ENCODE data around the gene WDFY3. TPM values are rescaled to one million over a fixed set of nuclear protein-coding genes. Genes with fewer than 3 reads are reported as not detected.

WDFY3 gene
- total RNA-seq, 2 experiments from 2014 or later, result not detected

DNA sequence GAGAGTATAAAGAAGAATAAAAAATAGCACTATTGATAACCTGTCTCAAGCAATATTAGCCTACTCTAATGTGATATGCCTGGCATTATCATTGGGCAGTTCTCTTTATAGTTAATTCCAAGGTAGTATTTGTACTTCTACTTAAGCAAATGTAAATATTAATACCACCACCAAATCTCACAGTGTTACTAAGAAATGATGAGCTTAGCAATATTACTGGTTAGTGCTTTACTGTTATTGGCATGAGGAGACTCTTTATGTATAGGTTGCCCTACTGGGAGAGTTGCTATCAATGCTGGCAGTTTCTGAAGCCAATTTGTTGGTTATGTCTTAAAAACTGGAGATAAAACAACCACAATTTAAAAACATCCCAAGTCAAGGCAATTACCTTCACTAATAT lies 227.9 kb downstream of the WDFY3 start:
- H3K27ac Mint-ChIP-seq, result no peak overlapping the region
- POLR2A ChIA-PET, result no interaction called here
- no peaks in the 10 kb centered on the region for H3K36me3 Mint-ChIP-seq (ENCODE audit: low read depth)
- CTCF ChIA-PET, result no interaction called here
- no peaks in the 10 kb centered on the region for H3K9me3 Mint-ChIP-seq (ENCODE audit: insufficient read depth)
- no peak overlapping the region for H3K4me3 Mint-ChIP-seq
- H3K4me1 Mint-ChIP-seq (ENCODE audit: low read depth), result no peaks in the 10 kb centered on the region
- no peak for ATAC-seq
- H3K27me3 Mint-ChIP-seq (ENCODE audit: low read depth), result peaks cover 4% of the 10 kb centered on the region
- no peak for DNase-seq

DNA sequence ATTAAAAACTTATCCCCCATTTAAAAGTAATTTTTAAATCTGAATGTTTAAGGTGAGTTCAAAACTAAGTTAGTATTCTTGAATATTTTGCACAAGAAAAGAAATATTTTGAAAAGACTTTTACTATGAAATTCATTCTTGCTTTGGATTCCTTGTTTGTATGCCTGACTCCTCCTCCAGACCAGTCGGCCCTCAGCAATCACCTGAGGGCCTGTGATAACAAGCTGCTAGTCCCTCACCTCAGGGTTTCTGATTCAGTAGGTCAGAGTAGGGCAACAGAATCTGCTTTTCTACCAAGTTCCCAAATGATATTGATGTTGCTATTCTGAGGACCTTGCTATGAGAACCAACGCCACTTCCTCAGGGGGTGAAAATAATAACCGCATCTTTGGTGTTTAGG lies 228.8 kb downstream of the WDFY3 start:
- POLR2A ChIA-PET, result no interaction called here
- ATAC-seq, result no peak
- H3K27ac Mint-ChIP-seq, result no peak overlapping the region
- CTCF ChIA-PET, result interaction anchor here (1.3 kb wide), 1 partner anchor 207 kb away, joined by 3 read pairs; no protein-coding TSS in a partner anchor
- H3K9me3 Mint-ChIP-seq (ENCODE audit: insufficient read depth), result no peaks in the 10 kb centered on the region
- no peak overlapping the region for H3K4me3 Mint-ChIP-seq
- no peak for DNase-seq
- H3K36me3 Mint-ChIP-seq (ENCODE audit: low read depth), result no peaks in the 10 kb centered on the region
- H3K27me3 Mint-ChIP-seq (ENCODE audit: low read depth), result peaks cover 4% of the 10 kb centered on the region
- no peaks in the 10 kb centered on the region for H3K4me1 Mint-ChIP-seq (ENCODE audit: low read depth)

- no peak overlapping the region for H3K27ac Mint-ChIP-seq
- H3K36me3 Mint-ChIP-seq (ENCODE audit: low read depth), result no peaks in the 10 kb centered on the region
- CTCF ChIA-PET, result interaction anchor here (0.7 kb wide), 1 partner anchor 11 kb away, joined by 3 read pairs; no protein-coding TSS in a partner anchor
Measured at GRCh38 chr4:84734037-84734436, 232.5 kb downstream of the WDFY3 start.

DNA sequence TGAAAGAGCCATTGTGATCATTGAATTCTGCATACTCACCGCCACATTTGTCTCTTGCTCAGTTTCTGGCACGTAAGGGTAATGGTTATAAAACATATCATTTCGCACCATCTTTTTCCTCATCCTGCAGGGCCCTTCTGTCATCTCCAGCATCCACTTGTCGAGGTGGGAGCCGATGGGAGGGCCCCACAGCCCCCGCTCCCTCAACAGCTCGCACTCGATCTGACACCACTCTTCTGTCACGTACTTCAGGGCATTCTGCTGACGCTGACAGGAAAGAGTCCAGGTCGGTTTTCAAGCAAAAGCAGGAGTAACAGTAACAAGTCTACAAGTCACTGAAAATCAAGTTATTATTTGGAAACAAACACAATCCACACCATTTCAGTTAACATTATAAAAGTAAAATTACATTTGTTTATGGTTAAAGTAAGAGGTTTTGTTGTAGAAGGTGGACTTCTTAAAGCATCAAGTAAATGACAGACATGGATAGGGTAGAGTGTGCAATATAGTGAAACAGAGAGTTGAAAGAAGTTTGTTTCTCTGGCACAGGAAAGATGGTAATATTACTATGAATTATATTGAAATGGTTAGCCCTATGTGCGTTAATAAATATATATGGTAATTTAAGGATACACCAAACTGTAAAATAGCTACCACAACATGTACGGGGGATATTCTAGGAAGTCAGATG lies 233.0 kb downstream of the WDFY3 start:
- no peak overlapping the region for H3K27ac Mint-ChIP-seq
- ATAC-seq, result no peak
- no peak overlapping the region for H3K4me3 Mint-ChIP-seq
- H3K4me1 Mint-ChIP-seq (ENCODE audit: low read depth), result no peaks in the 10 kb centered on the region
- CTCF ChIA-PET, result interaction anchor here (1.4 kb wide), 1 partner anchor 16 kb away, joined by 4 read pairs; no protein-coding TSS in a partner anchor
- POLR2A ChIA-PET, result no interaction called here
- H3K27me3 Mint-ChIP-seq (ENCODE audit: low read depth), result peaks cover 4% of the 10 kb centered on the region
- no peak for DNase-seq
- H3K9me3 Mint-ChIP-seq (ENCODE audit: insufficient read depth), result no peaks in the 10 kb centered on the region
- H3K36me3 Mint-ChIP-seq (ENCODE audit: low read depth), result no peaks in the 10 kb centered on the region

More at GRCh38 chr4:84734037-84734436, 232.5 kb downstream of the WDFY3 start:
- Mint-ChIP-seq H3K4me1 (ENCODE audit: low read depth) (no peaks in the 10 kb centered on the region), H3K27me3 (ENCODE audit: low read depth) (peaks cover 4% of the 10 kb centered on the region), H3K4me3 (no peak overlapping the region), H3K9me3 (ENCODE audit: insufficient read depth) (no peaks in the 10 kb centered on the region)
- POLR2A ChIA-PET, result no interaction called here
- no peak for DNase-seq
- ATAC-seq, result no peak

DNA sequence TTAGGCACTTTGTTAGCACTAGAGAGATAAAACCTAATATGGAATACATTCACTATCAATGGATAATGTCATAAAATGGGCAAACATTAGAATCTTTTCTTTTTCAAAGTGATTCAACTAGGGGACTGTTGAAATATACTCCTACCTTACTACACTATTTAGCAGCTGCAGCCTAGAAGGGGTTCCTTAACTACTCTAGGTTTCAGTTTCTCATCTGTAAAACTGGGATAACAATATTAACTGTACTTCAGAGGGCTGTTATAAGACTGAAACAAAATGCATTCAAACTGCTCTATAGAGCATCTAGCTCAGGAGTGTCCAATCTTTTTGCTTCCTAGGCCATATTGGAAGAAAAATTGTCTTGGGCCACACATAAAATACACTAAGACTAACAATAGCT lies 236.1 kb downstream of the WDFY3 start:
- no peaks in the 10 kb centered on the region for H3K36me3 Mint-ChIP-seq (ENCODE audit: low read depth)
- H3K9me3 Mint-ChIP-seq (ENCODE audit: insufficient read depth), result no peaks in the 10 kb centered on the region
- no peak for DNase-seq
- no peak for ATAC-seq
- CTCF ChIA-PET, result no interaction called here
- H3K4me3 Mint-ChIP-seq, result no peak overlapping the region
- H3K27me3 Mint-ChIP-seq (ENCODE audit: low read depth), result peaks cover 5% of the 10 kb centered on the region
- peaks cover 6% of the 10 kb centered on the region for H3K4me1 Mint-ChIP-seq (ENCODE audit: low read depth)
- no peak overlapping the region for H3K27ac Mint-ChIP-seq
- POLR2A ChIA-PET, result interaction anchor here (0.6 kb wide), 1 partner anchor 76 kb away, joined by 3 read pairs; no protein-coding TSS in a partner anchor

DNA sequence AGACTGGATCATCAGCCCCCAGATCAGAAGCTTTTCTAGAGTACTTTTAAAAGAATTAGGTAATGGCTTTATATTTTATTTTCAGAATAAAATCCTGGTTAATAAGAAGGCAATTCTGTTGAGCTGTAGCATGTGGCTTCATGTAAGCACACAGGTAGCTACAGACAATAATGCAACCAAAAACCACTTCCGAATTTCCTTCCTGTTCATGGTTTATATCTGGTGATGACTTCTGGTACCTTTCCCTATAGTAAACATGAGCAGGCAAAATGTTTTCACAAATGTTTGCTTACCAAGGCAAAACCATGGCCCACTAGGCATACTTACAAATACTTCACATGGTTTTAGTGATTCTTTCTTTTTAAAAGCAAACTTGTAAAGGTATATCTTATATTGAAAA lies 239.0 kb downstream of the WDFY3 start:
- H3K27ac Mint-ChIP-seq, result no peak overlapping the region

DNA sequence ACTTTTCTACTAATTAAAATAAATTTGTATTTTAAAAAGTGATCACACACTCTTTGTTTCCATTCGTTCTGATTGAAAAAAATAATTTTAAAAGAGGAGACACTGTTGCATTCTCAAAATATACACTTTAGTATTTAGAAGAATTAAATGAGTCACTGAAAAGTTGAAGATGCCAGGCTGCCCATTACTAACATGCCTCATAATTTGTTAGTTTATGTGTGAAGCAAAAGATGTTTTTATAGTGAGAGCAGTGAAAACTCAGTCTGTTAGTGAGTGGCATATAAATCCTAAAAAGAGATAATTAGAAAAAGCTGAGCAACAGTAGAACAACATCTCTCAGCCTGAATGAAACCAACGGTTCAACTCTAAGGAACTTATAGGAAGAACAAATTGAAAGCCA lies 240.1 kb downstream of the WDFY3 start:
- ATAC-seq (no peak), DNase-seq (no peak)
- Mint-ChIP-seq H3K4me1 (ENCODE audit: low read depth) (peaks cover 6% of the 10 kb centered on the region), H3K27me3 (ENCODE audit: low read depth) (peaks cover 10% of the 10 kb centered on the region), H3K4me3 (no peak overlapping the region), H3K27ac (no peak overlapping the region), H3K36me3 (ENCODE audit: low read depth) (no peaks in the 10 kb centered on the region), H3K9me3 (ENCODE audit: insufficient read depth) (no peaks in the 10 kb centered on the region)
- ChIA-PET CTCF (no interaction called here), POLR2A (no interaction called here)

More for the DNA sequence above, 239.0 kb downstream of the WDFY3 start:
- ATAC-seq, result no peak
- Mint-ChIP-seq H3K4me1 (ENCODE audit: low read depth) (peaks cover 6% of the 10 kb centered on the region), H3K27me3 (ENCODE audit: low read depth) (peaks cover 10% of the 10 kb centered on the region), H3K9me3 (ENCODE audit: insufficient read depth) (no peaks in the 10 kb centered on the region), H3K36me3 (ENCODE audit: low read depth) (no peaks in the 10 kb centered on the region), H3K4me3 (no peak overlapping the region)
- DNase-seq, result no peak
- CTCF ChIA-PET, result interaction anchor here (0.9 to 1.3 kb wide), 2 partner anchors 12 to 23 kb away, joined by 3 to 6 read pairs; no protein-coding TSS in a partner anchor
- POLR2A ChIA-PET, result no interaction called here

GRCh38 chr4:84722720-84723119 lies 243.8 kb downstream of the WDFY3 start:
- H3K36me3 Mint-ChIP-seq (ENCODE audit: low read depth), result no peaks in the 10 kb centered on the region
- peaks cover 6% of the 10 kb centered on the region for H3K4me1 Mint-ChIP-seq (ENCODE audit: low read depth)
- ATAC-seq, result no peak
- DNase-seq, result no peak
- ChIA-PET CTCF (interaction anchor here (1.2 kb wide), 1 partner anchor 50 kb away, joined by 4 read pairs; no protein-coding TSS in a partner anchor), POLR2A (no interaction called here)
- no peak overlapping the region for H3K27ac Mint-ChIP-seq
- no peak overlapping the region for H3K4me3 Mint-ChIP-seq
- no peaks in the 10 kb centered on the region for H3K9me3 Mint-ChIP-seq (ENCODE audit: insufficient read depth)
- peaks cover 10% of the 10 kb centered on the region for H3K27me3 Mint-ChIP-seq (ENCODE audit: low read depth)

GRCh38 chr4:84719115-84719514 lies 247.4 kb downstream of the WDFY3 start:
- DNase-seq (no peak), ATAC-seq (no peak)
- ChIA-PET CTCF (no interaction called here), POLR2A (no interaction called here)
- Mint-ChIP-seq H3K36me3 (ENCODE audit: low read depth) (no peaks in the 10 kb centered on the region), H3K27me3 (ENCODE audit: low read depth) (peaks cover 4% of the 10 kb centered on the region), H3K9me3 (ENCODE audit: insufficient read depth) (no peaks in the 10 kb centered on the region), H3K4me1 (ENCODE audit: low read depth) (no peaks in the 10 kb centered on the region), H3K27ac (no peak overlapping the region), H3K4me3 (no peak overlapping the region)

DNA sequence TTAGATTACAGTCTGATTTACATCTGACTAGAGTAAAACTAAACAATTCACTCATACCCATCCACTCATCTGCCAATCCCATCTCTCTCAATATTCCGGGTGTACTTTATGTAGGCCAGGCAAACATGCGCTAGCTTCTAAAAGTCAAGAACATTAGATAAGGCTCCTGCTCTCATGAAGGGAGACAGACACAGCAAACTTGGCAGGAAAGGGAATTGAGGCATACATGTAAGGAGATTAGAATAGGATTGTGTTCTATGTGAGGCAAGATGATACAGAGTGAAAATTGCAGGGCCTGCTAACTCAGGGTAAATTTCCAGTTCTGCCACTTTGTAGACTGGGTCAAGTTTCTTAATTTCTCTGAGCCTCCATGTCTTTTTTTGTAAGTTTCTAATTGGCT lies 247.8 kb downstream of the WDFY3 start:
- no peak for ATAC-seq
- POLR2A ChIA-PET, result no interaction called here
- H3K9me3 Mint-ChIP-seq (ENCODE audit: insufficient read depth), result no peaks in the 10 kb centered on the region

GRCh38 chr4:84710548-84710947 lies 255.9 kb downstream of the WDFY3 start:
- no peaks in the 10 kb centered on the region for H3K36me3 Mint-ChIP-seq (ENCODE audit: low read depth)
- H3K4me3 Mint-ChIP-seq, result no peak overlapping the region
- DNase-seq (no peak), ATAC-seq (no peak)
- H3K27me3 Mint-ChIP-seq (ENCODE audit: low read depth), result peaks cover 6% of the 10 kb centered on the region
- ChIA-PET POLR2A (no interaction called here), CTCF (no interaction called here)
- H3K27ac Mint-ChIP-seq, result no peak overlapping the region
- no peaks in the 10 kb centered on the region for H3K4me1 Mint-ChIP-seq (ENCODE audit: low read depth)
- no peaks in the 10 kb centered on the region for H3K9me3 Mint-ChIP-seq (ENCODE audit: insufficient read depth)

More for the DNA sequence above, 247.8 kb downstream of the WDFY3 start:
- Mint-ChIP-seq H3K27me3 (ENCODE audit: low read depth) (peaks cover 3% of the 10 kb centered on the region), H3K36me3 (ENCODE audit: low read depth) (no peaks in the 10 kb centered on the region), H3K27ac (no peak overlapping the region), H3K4me1 (ENCODE audit: low read depth) (no peaks in the 10 kb centered on the region), H3K4me3 (no peak overlapping the region)
- CTCF ChIA-PET, result no interaction called here
- DNase-seq, result no peak

- no peak overlapping the region for H3K27ac Mint-ChIP-seq
- no peaks in the 10 kb centered on the region for H3K4me1 Mint-ChIP-seq (ENCODE audit: low read depth)
- POLR2A ChIA-PET, result no interaction called here
- ATAC-seq (no peak), DNase-seq (no peak)
- H3K36me3 Mint-ChIP-seq (ENCODE audit: low read depth), result no peaks in the 10 kb centered on the region
- CTCF ChIA-PET, result no interaction called here
- no peaks in the 10 kb centered on the region for H3K9me3 Mint-ChIP-seq (ENCODE audit: insufficient read depth)
- no peak overlapping the region for H3K4me3 Mint-ChIP-seq
- H3K27me3 Mint-ChIP-seq (ENCODE audit: low read depth), result peaks cover 10% of the 10 kb centered on the region
Measured at GRCh38 chr4:84708406-84709135, 257.9 kb downstream of the WDFY3 start.

Data from activated CD8-positive, alpha-beta T cell treated with anti-CD3 and anti-CD28 coated beads, Interleukin-2, amount 10 ng/mL, durations not matched to agents 7 days and 5 days (primary cell).